Fibroblast of the aortic adventitia (primary cell): ENCODE measurements around the gene NRG2. TPM values are rescaled to one million over a fixed set of nuclear protein-coding genes. Genes with fewer than 3 reads are reported as not detected.

Experiments
- DNase-seq: peaks from one replicate; pipeline ENCODE4 v3.0.0-alpha.2; 2010; ENCODE audit warnings: low read depth
- H3K4me3 ChIP-seq: 2 replicates; pipeline ENCODE4 v1.5.1; 2011; ENCODE audit warnings: low read depth, mild to moderate bottlenecking, control low read depth, low read length, moderate library complexity
- total RNA-seq: library from RNA; depleted of rRNA; stranded (reverse); fragments of >200 nt; gene quantifications from 2 replicates; pipeline ENCODE4 v1.2.3, GENCODE V29; 2012; ENCODE audit warnings: low replicate concordance
- TF ChIP-seq, protein P1 (sequence below): IDR thresholded peaks from 2 replicates; pipeline ENCODE4 v1.5.1; 2011; ENCODE audit warnings: mild to moderate bottlenecking, low read length, control low read depth, inconsistent platforms; ENCODE audit not compliant: insufficient read depth

NRG2 gene
- total RNA-seq, 1 donor: 0.36 TPM

DNA sequence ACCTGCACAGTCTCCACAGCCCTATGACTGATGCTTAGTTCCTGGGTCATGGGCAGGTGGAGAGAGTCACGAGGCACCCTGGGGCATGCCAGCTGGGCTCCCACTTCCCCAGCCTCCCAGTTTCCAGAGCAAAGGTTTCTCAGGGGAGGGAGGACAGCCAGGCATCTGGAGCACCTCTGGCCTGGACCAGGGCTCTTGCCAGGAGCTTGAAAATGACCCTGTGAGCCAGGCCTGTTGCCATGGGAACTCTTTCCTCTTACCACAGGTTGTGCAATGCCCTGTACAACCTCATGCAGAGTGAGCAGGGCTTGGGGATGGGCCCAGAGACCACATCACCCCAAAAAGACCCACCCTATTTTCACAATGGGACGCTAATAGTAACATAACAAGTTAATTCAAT is 134.3 kb downstream of the NRG2 start:
- peak; percentile 60 for DNase-seq
- TF ChIP-seq, protein P1, sequence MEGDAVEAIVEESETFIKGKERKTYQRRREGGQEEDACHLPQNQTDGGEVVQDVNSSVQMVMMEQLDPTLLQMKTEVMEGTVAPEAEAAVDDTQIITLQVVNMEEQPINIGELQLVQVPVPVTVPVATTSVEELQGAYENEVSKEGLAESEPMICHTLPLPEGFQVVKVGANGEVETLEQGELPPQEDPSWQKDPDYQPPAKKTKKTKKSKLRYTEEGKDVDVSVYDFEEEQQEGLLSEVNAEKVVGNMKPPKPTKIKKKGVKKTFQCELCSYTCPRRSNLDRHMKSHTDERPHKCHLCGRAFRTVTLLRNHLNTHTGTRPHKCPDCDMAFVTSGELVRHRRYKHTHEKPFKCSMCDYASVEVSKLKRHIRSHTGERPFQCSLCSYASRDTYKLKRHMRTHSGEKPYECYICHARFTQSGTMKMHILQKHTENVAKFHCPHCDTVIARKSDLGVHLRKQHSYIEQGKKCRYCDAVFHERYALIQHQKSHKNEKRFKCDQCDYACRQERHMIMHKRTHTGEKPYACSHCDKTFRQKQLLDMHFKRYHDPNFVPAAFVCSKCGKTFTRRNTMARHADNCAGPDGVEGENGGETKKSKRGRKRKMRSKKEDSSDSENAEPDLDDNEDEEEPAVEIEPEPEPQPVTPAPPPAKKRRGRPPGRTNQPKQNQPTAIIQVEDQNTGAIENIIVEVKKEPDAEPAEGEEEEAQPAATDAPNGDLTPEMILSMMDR: no peak
- no peak overlapping the region for H3K4me3 ChIP-seq

DNA sequence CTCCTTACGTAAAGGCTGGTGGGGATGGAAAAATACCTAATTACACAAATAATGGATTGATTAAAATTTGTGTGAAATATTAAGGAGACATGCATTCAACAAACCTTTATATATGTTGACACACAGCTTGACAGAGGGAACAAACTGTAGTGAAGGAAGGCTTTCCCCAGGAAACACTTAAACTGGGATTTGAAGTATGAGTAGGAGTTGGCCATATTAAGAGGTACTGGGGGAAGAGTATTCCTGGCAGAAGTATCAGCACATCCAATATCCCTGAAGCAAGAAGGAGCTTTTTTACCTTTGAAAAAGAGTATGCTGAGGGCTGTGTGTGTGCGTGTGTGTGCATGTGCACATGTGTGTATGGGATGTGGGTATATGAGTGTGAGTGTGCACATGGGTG is 136.4 kb downstream of the NRG2 start:
- DNase-seq: no peak
- no peak overlapping the region for H3K4me3 ChIP-seq
- TF ChIP-seq, protein P1: no peak

DNA sequence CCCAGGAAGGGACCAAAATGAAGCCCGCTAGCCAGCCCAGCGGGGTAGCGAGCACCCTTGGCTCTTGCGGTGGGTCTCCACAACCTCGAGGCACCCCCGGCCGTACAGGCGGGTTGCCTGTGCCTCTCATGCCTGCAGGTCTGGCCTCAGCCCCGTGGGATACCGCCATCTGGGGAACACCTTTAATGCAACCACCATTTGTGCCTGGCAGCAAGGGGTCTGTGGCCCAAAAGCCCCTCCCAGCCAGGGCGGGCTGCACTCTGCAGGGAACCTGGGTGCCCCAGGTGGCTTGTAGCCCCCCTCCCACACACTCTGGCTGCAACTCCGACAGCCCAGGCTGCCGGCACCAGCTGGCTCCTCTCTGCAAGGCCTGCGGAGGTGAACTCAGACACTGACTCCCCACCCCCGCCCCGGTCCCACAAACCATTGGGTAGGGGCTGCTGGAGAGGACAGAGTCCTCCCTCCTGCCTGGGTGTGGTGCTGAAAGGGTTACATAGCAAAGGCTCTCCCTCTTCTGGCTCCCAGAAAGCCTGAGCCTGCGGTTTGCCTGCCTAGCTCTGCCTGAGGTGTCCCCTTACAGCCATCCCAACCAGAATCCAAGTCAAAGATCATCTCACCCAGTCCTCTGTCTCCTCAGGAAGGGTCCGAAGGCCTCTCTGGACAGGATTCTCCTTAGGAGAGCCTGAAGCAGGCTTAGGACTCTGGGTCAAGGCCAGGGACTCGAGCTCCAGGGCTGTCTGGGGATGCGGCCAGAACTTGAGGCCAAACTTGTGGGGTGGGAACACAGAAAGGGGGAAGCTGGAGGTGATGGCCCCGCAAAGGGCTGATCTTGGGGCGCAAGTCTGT is 138.1 kb downstream of the NRG2 start:
- no peak for DNase-seq
- TF ChIP-seq, protein P1: no peak
- H3K4me3 ChIP-seq: no peak overlapping the region

DNA sequence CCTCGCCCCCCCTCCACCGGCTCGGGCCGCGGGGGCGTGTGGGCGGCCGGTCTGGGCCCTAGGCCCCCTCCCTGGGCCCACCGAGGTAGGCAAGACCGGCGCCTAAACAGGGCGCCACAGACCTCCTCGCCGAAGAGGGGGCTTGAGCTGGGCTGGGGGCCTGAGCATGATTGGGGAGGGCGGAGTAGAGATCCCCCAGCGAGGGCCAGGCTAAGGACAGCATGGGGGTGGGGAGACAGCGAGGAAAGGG is 138.6 kb downstream of the NRG2 start:
- DNase-seq: no peak
- H3K4me3 ChIP-seq: no peak overlapping the region
- TF ChIP-seq, protein P1: no peak

DNA sequence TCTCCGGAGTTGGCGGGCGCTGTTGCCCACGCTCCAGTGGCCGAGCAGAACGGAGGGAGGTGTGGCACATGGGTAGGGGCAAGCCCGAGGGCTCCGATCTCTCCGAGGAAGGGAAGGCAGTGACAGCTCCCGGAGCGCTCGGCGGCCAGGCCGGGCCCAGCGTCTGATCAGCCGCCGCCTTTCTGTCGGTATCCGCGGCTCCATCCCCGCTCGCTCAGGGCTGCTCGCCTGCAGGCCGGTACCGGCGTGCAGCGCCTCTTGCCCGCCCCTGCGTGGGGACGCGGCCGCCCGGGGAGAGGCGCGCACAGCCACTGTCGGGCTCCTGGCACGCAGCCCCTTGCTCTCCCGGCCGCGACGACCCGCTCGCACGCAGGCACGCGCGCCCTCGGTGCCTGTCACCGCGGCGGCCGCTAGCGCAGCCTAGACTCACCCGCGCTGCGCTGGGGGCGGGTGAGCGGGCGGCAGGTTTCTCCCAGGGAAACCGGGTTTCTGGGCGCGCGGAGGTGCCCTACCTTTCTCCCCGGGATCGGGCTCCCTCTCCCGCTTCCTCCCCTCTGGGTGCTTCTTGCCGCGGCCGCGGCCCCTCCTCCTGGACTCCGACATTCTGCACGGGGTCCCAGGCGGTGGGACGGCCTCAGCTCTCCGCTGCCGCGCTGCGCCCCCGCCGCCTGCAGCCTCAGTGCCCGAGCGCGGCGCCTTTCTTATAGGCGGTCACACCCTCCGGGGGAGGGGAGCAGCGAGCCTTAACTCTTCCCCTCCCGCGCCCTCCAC is 139.1 kb downstream of the NRG2 start:
- TF ChIP-seq, protein P1: no peak
- no peak for DNase-seq
- no peak overlapping the region for H3K4me3 ChIP-seq

DNA sequence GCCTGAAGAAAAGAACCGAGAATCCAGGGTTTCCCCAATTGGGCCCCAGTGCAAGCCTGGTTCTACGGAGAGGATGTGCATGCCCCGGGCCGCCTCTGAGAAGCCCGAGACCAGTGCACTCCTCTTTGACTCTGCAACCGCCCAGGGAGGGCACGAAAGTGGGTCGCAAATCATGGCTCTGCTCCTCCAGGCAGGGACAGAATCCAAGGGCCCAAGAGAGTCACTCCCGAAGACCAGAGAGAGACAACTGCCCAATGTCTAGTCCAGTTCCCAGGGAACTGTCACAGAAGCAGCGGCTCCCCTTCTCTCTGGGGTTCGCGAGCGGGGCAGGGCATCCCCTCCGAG is 139.7 kb downstream of the NRG2 start:
- DNase-seq: no peak
- H3K4me3 ChIP-seq: no peak overlapping the region
- TF ChIP-seq, protein P1: no peak

DNA sequence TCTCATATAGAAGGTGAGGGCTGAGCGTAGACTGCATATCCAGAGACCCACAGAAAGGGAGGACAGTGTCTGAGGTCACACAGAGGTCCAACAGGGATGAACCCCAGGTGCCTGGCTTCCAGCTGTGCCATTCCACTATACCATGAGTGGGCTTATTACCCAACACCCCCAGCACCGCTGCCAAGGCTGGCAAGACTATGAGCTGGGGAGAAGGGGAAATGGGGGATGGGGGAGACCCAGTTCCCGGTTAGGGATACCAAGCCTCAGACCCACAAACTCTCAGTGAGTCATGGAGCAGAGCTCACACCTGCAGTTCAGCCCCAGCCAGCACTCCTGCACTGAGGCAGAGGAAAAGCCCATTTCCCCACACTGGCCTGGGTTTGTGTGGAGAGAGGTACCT is 141.1 kb downstream of the NRG2 start:
- TF ChIP-seq, protein P1: no peak
- H3K4me3 ChIP-seq: no peak overlapping the region
- DNase-seq: no peak
